GM21529 (cell line): ENCODE measurements around the gene ESR2.
A peak's percentile ranks its signal among the peaks of the same experiment; 100 is the strongest.
"Not testable (repeated sequence)": the region's sequence is repeated elsewhere in the genome, so short reads cannot be mapped to it uniquely, and the experiment has no call there.

ENCODE experiments used
- ATAC-seq: cut with Tn5 transposase; IDR thresholded peaks from one replicate; pipeline ENCODE4 v1.9.1; 2021; ENCODE audit not compliant: unreplicated experiment

Gene ESR2

GRCh38 chr14:64201296-64201695, 92.9 kb downstream of the ESR2 start:
- ATAC-seq: no peak

- no peak for ATAC-seq
These were observed 94.0 kb downstream of the ESR2 start for GRCh38 chr14:64200170-64200569.

- no peak for ATAC-seq
These were observed 95.7 kb downstream of the ESR2 start for GRCh38 chr14:64198486-64198885.

GRCh38 chr14:64197996-64198395, 96.2 kb downstream of the ESR2 start:
- no peak for ATAC-seq

- peak; percentile 59 for ATAC-seq
These were observed 97.3 kb downstream of the ESR2 start for GRCh38 chr14:64196814-64197411.

- ATAC-seq: no peak
These were observed 98.1 kb downstream of the ESR2 start for GRCh38 chr14:64196056-64196455.

- ATAC-seq: peak; percentile 66
These were observed 99.0 kb downstream of the ESR2 start for GRCh38 chr14:64195199-64195598.

GRCh38 chr14:64194404-64194803, 99.8 kb downstream of the ESR2 start:
- ATAC-seq: no peak

- no peak for ATAC-seq
These were observed 100.3 kb downstream of the ESR2 start for GRCh38 chr14:64193821-64194220.

- no peak for ATAC-seq
These were observed 102.4 kb downstream of the ESR2 start for GRCh38 chr14:64191756-64192155.

GRCh38 chr14:64190974-64191502, 103.1 kb downstream of the ESR2 start:
- no peak for ATAC-seq

- no peak for ATAC-seq
These were observed 106.8 kb downstream of the ESR2 start for GRCh38 chr14:64187331-64187730.

GRCh38 chr14:64186231-64187129, 107.7 kb downstream of the ESR2 start:
- ATAC-seq: no peak

GRCh38 chr14:64185184-64185583, 109.0 kb downstream of the ESR2 start:
- ATAC-seq: no peak

GRCh38 chr14:64184103-64184729, 110.0 kb downstream of the ESR2 start:
- no peak for ATAC-seq

- ATAC-seq: not testable (repeated sequence)
These were observed 111.3 kb downstream of the ESR2 start for GRCh38 chr14:64182908-64183307.

- ATAC-seq: no peak
These were observed 115.4 kb downstream of the ESR2 start for GRCh38 chr14:64178814-64179213.

GRCh38 chr14:64176330-64176729, 117.8 kb downstream of the ESR2 start:
- ATAC-seq: no peak

- ATAC-seq: no peak
These were observed 119.0 kb downstream of the ESR2 start for GRCh38 chr14:64174922-64175782.

GRCh38 chr14:64170181-64170580, 124.0 kb downstream of the ESR2 start:
- no peak for ATAC-seq

GRCh38 chr14:64159588-64159987, 134.6 kb downstream of the ESR2 start:
- no peak for ATAC-seq
